ENCODE data around the gene BOLA2B. TPM values are rescaled to one million over a fixed set of nuclear protein-coding genes. Genes with fewer than 3 reads are reported as not detected.
"Not testable (repeated sequence)": the region's sequence is repeated elsewhere in the genome, so short reads cannot be mapped to it uniquely, and the experiment has no call there.

Gene BOLA2B
- total RNA-seq, result 225 and 245 TPM in 2 replicates

DNA sequence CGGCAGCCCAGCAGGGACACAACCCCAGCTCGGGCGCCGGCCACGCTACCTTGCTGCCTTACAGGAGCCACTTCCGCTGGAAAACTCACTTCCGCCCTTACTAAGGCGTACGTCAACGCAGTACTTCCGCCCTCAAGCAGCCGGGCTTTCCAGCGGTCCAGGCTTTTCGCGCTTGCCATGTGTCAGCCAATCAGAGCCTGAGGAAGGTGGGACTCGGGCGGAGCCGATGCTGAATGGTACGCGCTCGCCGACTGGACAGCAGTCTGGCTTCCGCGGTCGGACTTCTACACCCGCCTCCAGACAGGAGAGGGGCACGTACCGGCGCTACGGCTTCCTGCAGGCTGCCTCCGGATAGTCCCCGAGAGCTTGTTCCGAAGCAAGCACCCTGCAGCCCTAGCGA, at the start of gene BOLA2B, which contains the start of gene SLX1A:
Gene BOLA2B, minus strand, starts transcription at position 52 of the 400 bp plus-strand sequence. CDS start 71 bp downstream, outside the sequence.
Gene SLX1A, plus strand, starts transcription at position 261 of the 400 bp plus-strand sequence. CDS start 210 bp downstream, outside the sequence.
- H3K27me3 Mint-ChIP-seq (ENCODE audit: low read depth); intact Hi-C loops (cut with micrococcal nuclease); DNase-seq (ENCODE audit: low spot score): not testable (repeated sequence)

DNA sequence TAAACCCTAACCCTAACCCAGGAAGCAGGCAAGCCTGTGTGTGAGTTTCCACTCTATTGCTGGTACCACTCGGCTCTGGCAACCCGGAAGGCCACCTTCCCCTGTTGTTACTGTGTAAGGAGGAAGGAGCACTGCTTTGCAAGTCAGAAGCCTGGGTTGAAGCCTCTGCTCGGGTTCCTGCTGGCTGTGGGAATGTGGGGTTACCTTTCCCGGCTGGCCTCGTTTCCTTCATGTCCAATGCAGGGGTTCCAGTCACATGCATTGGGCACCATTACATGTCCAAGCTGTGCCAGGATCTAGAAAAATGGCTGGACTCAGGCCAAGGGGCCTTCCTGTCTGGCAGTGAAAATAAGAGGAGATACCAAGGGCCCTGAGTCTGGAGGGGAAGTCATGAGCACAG, 23.6 kb upstream of the BOLA2B start:
- H3K27ac Mint-ChIP-seq; H3K36me3 Mint-ChIP-seq (ENCODE audit: low read depth); H3K27me3 Mint-ChIP-seq (ENCODE audit: low read depth); intact Hi-C loops (cut with micrococcal nuclease); H3K4me3 Mint-ChIP-seq (ENCODE audit: low read depth); H3K9me3 Mint-ChIP-seq; H3K4me1 Mint-ChIP-seq (ENCODE audit: low read depth): not testable (repeated sequence)
- DNase-seq (ENCODE audit: low spot score), result peak; percentile 6

More for the DNA sequence above, at the start of gene BOLA2B, which contains the start of gene SLX1A:
- not testable (repeated sequence) for H3K4me3 Mint-ChIP-seq (ENCODE audit: low read depth); H3K36me3 Mint-ChIP-seq (ENCODE audit: low read depth); H3K9me3 Mint-ChIP-seq; H3K4me1 Mint-ChIP-seq (ENCODE audit: low read depth); H3K27ac Mint-ChIP-seq

DNA sequence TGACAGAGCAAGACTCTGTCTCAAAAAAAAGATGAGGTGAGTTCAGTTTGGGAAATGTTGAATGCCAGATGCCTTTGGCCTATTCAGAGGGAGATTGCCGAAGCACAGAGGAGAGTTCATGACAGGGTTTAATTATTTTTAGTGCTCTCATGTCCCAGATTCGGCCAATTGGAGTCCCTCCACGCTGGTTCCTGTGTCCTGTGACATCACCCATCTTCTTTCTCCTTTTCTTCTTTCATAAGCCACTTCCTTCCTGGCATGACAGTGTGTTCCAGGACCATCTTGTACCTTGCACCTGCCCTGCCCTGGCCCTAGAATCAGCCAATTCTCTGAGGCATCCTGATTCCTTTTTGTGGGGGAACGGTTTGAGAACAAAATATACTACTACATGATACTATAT, 17.9 kb upstream of the BOLA2B start:
- H3K27ac Mint-ChIP-seq; H3K27me3 Mint-ChIP-seq (ENCODE audit: low read depth); DNase-seq (ENCODE audit: low spot score); H3K36me3 Mint-ChIP-seq (ENCODE audit: low read depth); intact Hi-C loops (cut with micrococcal nuclease); H3K9me3 Mint-ChIP-seq; H3K4me1 Mint-ChIP-seq (ENCODE audit: low read depth); H3K4me3 Mint-ChIP-seq (ENCODE audit: low read depth): not testable (repeated sequence)

DNA sequence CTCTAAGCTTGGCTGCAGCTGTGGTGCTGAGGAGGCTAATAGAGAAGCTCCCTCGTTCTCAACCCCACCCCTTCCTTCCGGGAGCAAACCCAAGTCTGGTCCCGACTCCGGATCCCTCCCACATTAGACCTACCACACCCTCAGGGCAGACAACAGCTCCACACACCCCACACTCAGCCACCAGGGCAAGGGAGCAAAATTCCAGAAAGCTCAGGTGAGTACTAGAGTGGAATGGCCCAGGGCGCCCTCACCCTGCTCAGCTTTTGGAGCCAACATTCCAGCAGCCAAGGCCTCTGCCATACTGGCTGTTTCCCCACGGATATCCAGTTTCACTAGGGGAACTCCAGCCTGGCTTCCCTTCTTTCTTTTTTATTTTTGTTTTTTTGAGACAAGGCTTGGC, 15.6 kb upstream of the BOLA2B start:
- H3K36me3 Mint-ChIP-seq (ENCODE audit: low read depth); H3K4me3 Mint-ChIP-seq (ENCODE audit: low read depth); H3K27me3 Mint-ChIP-seq (ENCODE audit: low read depth); H3K27ac Mint-ChIP-seq; H3K9me3 Mint-ChIP-seq; intact Hi-C loops (cut with micrococcal nuclease); H3K4me1 Mint-ChIP-seq (ENCODE audit: low read depth): not testable (repeated sequence)
- peak; percentile 10 for DNase-seq (ENCODE audit: low spot score)

DNA sequence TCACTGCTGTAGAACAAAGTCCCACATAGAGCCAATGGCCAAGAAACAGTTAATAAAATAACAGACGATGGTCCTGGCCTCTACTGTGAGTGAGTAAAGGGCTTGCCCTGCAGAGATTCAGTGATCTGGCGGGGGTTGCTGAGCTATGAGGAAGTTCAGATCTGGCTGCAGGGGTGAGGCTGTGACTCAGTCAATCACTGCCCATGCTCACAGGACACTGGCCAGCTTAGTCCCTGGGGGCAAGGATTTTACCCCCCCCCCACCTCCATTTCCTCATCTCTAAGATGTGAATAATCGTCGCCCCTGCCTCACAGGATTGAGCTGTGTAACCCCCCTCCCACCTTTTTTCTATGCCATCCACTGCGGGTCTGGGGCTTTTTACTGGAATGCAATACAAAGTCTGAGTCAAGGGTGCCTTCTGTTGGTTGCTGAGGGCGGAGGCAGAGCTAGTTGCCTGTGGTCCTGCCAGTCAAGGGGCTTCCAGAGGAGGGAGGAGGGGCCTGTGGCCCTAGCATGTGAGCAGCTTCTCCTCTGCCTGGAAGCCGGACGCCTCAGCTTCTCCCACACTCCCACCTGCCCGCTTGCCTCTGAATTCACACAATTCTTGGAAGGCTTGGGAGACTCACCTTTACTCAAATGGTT, 13.7 kb upstream of the BOLA2B start:
- H3K36me3 Mint-ChIP-seq (ENCODE audit: low read depth); intact Hi-C loops (cut with micrococcal nuclease); H3K27me3 Mint-ChIP-seq (ENCODE audit: low read depth); H3K4me3 Mint-ChIP-seq (ENCODE audit: low read depth); H3K27ac Mint-ChIP-seq; DNase-seq (ENCODE audit: low spot score); H3K4me1 Mint-ChIP-seq (ENCODE audit: low read depth); H3K9me3 Mint-ChIP-seq: not testable (repeated sequence)

DNA sequence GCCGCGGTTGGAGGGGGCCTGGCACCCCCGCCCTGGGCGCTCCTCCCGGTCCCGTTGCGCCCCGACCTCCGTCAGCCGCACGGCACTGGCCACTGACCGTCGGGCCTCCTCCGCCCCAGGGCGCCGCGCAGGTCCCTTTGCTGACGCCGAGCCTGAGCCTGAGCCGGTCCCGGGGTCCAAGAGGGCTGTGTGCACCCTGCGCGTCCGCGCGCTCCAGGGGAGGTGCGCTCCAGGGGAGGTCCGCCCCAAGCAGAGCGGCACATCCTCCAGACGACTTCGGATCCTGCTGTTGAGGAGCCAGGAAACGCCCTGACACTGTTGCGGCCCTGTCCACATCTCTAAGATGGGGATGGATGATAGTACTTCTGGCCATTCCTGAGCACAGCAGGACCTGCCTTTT, 12.8 kb upstream of the BOLA2B start:
- H3K4me3 Mint-ChIP-seq (ENCODE audit: low read depth); H3K27me3 Mint-ChIP-seq (ENCODE audit: low read depth); H3K36me3 Mint-ChIP-seq (ENCODE audit: low read depth); DNase-seq (ENCODE audit: low spot score); H3K4me1 Mint-ChIP-seq (ENCODE audit: low read depth); H3K27ac Mint-ChIP-seq; intact Hi-C loops (cut with micrococcal nuclease); H3K9me3 Mint-ChIP-seq: not testable (repeated sequence)

DNA sequence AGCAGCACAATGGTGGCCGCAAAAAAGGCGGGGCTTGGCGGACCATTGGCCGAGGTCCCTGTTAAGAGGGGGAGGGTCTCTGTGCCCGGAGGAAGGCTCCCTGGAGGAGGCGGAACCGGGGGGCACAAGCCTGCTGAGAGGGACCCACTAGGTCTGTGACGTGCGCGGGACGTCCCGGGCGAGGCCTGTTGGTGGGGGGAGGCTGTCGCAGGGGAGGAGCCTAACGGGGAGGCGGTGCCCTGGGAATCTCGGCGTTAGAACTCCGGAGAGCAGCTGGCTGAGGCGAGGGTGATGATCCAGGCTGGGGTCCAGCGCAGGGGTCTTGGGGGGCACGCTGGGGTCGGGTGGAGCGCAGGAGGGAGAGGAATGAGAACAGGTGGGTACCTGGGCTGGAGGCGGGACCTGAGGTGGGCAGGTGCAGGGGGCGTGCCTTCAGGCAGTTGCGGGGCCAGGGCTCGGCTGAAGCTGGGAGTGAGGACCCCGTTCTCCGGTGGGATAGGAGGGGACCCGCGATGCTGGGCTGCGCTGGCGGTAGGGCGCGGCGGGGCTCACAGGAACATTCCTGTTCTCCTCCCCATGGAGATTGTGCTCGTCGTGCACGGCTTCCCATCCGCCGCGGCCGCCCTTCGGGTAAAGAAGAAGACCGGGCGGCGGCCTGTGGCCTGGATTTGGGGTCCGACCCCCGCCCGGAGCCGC, 12.2 kb upstream of the BOLA2B start:
- H3K4me3 Mint-ChIP-seq (ENCODE audit: low read depth); H3K27ac Mint-ChIP-seq; H3K9me3 Mint-ChIP-seq; intact Hi-C loops (cut with micrococcal nuclease); H3K27me3 Mint-ChIP-seq (ENCODE audit: low read depth); DNase-seq (ENCODE audit: low spot score); H3K4me1 Mint-ChIP-seq (ENCODE audit: low read depth); H3K36me3 Mint-ChIP-seq (ENCODE audit: low read depth): not testable (repeated sequence)

DNA sequence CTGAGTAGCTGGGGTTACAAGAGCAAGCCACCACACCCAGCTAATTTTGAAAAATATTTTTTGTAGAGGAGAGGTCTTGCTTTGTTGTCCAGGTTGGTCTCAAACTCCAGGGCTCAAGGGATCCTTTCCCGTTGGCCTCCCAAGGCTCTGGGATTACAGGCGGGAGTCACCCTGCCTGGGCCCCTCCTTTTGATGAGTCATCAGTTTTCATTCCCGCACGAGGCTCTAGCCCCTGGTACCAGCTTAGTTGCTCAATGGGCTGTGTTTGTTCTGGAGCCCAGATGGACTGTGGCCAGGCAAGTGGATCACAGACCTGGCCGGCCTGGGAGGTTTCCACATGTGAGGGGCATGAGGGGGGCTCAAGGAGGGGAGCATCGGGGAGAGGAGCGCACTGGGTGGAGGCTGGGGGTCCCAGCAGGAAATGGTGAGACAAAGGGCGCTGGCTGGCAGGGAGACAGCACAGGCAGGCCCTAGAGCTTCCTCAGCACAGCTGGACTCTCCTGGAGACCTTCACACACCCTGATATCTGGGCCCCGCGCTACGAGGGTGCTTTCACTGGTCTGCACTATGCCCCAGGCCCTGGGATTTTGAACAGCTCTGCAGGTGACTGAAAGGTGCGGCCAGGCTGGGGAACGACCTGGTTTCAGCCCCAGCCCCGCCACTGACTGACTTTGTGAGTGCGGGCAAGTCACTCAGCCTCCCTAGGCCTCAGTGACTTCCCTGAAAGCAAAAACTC, 6.3 kb upstream of the BOLA2B start:
- H3K4me3 Mint-ChIP-seq (ENCODE audit: low read depth); H3K27ac Mint-ChIP-seq; H3K36me3 Mint-ChIP-seq (ENCODE audit: low read depth); intact Hi-C loops (cut with micrococcal nuclease); DNase-seq (ENCODE audit: low spot score); H3K27me3 Mint-ChIP-seq (ENCODE audit: low read depth); H3K4me1 Mint-ChIP-seq (ENCODE audit: low read depth); H3K9me3 Mint-ChIP-seq: not testable (repeated sequence)

DNA sequence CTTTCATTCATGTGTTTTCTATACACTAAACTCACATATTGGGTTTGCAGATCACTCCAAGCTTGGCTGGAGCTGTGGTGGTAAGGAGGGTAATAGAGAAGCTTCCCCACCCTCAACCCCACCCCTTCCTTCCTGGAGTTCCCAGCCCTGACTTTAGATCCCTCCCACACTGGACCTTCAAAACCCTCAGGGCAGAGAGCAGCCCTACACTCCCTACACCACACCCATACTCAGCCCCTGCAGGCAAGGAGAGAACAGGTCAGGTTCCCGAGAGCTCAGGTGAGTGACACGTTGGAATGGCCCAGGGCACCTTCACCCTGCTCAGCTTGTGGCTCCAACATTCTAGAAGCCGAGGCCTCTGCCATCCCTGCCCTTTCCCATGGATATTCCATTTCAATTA, 5.6 kb upstream of the BOLA2B start, which contains the start of gene SULT1A3:
Gene SULT1A3, plus strand, starts transcription at position 207 of the 400 bp plus-strand sequence. CDS start 1,474 bp downstream, outside the sequence.
- intact Hi-C loops (cut with micrococcal nuclease); H3K4me3 Mint-ChIP-seq (ENCODE audit: low read depth); H3K36me3 Mint-ChIP-seq (ENCODE audit: low read depth); DNase-seq (ENCODE audit: low spot score); H3K4me1 Mint-ChIP-seq (ENCODE audit: low read depth); H3K27me3 Mint-ChIP-seq (ENCODE audit: low read depth); H3K9me3 Mint-ChIP-seq; H3K27ac Mint-ChIP-seq: not testable (repeated sequence)

DNA sequence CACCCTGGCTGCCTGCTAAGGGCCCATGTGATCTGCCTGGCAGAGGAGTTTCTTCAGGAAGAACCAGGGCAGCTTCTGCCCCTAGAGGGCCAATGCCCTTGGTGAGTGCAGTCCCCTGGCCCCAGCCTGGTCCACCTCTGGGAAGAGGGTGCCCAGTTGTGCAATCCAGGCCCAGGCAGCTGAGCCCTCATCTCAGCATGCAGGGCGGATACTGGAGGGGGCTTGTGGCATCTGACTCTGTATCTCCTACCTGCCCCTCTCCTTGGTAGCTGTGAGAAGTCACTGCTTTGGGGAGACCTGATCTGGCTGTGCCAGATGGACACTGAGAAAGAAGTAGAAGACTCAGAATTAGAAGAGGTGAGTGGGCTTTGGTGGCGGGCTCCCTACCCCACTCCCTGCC, 3.5 kb upstream of the BOLA2B start:
- H3K4me1 Mint-ChIP-seq (ENCODE audit: low read depth); H3K36me3 Mint-ChIP-seq (ENCODE audit: low read depth); H3K9me3 Mint-ChIP-seq; H3K27ac Mint-ChIP-seq; H3K4me3 Mint-ChIP-seq (ENCODE audit: low read depth); H3K27me3 Mint-ChIP-seq (ENCODE audit: low read depth); intact Hi-C loops (cut with micrococcal nuclease): not testable (repeated sequence)
- DNase-seq (ENCODE audit: low spot score), result peak; percentile 5

DNA sequence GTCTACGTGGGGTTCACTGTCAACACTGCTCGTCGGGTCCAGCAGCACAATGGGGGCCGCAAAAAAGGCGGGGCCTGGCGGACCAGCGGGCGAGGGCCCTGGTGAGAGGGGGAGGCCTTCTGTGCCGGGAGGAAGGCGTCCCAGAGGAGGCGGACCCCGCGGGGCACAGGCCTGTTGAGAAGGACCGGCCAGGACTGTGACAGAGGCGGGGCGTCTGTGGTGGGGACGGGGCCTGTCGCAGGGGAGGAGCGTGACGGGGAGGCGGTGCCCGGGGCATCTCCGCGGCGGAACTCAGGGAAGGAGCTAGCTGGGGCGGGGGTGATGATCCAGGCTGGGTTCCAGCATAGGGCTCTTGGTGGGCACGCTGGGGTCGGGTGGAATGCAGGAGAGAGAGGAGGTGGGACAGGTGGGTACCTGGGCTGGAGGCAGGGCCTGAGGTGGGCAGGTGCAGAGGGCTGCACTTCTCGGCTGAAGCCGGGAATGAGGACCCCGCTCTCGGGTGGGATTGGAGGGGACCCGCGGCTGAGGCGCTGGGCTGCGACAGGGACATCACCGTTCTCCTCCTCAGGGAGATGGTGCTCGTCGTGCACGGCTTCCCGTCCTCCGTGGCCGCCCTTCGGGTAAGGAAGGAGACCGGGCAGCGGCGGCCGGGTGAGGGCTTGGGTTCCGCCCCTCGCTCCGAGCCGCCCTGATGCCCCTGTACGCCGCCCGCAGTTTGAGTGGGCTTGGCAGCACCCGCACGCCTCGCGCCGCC, 883 bp upstream of the BOLA2B start:
- intact Hi-C loops (cut with micrococcal nuclease); H3K9me3 Mint-ChIP-seq; H3K4me1 Mint-ChIP-seq (ENCODE audit: low read depth); H3K27me3 Mint-ChIP-seq (ENCODE audit: low read depth); H3K27ac Mint-ChIP-seq; H3K36me3 Mint-ChIP-seq (ENCODE audit: low read depth); H3K4me3 Mint-ChIP-seq (ENCODE audit: low read depth): not testable (repeated sequence)
- DNase-seq (ENCODE audit: low spot score), result peak; percentile 13

DNA sequence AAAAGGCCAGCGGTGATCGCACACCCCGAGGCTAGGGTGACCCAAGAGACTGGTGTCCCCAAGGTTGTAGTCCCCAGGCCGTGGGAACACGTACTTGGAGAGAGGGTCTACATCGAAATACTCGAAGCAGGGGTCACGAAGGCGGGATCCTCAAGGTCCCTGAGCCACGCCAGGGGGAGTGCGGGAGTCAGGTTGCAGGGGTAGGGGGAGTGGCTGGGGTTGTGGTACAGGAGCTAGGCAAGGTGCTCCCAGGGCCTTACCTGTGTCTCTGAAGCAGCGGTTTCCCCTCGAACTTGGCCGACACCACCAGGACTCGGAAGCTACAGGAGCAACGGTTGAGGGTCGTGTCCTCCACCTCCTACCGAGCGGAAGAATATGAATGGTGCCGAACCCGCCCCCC, 368 bp downstream of the BOLA2B start:
- H3K4me1 Mint-ChIP-seq (ENCODE audit: low read depth); H3K27me3 Mint-ChIP-seq (ENCODE audit: low read depth); intact Hi-C loops (cut with micrococcal nuclease); DNase-seq (ENCODE audit: low spot score); H3K36me3 Mint-ChIP-seq (ENCODE audit: low read depth); H3K4me3 Mint-ChIP-seq (ENCODE audit: low read depth); H3K27ac Mint-ChIP-seq; H3K9me3 Mint-ChIP-seq: not testable (repeated sequence)

Data from activated T-helper 2 cell treated with anti-CD3 and anti-CD28 coated beads, Interferon-gamma antibody, Interleukin-2, Interleukin-4, amounts not matched to agents 10 μg/mL and 5 μg/mL and 100 μg/mL, durations not matched to agents 14 hours and 24 hours and 36 hours (primary cell).